Hepatic stellate cell (primary cell): ENCODE data around the gene SGCA.
A peak's percentile ranks its signal among the peaks of the same experiment; 100 is the strongest.

Experiments
- DNase-seq: peaks from one replicate; pipeline ENCODE4 v3.0.0; 2011; ENCODE audit warnings: low spot score

SGCA gene

DNA sequence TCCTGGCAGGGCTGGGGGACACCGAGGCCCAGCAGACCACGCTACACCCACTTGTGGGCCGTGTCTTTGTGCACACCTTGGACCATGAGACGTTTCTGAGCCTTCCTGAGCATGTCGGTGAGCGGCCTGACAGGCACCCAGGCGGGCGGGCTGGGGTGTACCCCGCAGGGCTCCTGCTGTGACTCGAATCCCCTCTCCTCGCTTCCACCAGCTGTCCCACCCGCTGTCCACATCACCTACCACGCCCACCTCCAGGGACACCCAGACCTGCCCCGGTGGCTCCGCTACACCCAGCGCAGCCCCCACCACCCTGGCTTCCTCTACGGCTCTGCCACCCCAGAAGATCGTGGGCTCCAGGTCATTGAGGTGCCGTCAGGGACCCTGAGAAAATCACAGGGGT, 1.6 kb downstream of the SGCA start:
- no peak for DNase-seq

DNA sequence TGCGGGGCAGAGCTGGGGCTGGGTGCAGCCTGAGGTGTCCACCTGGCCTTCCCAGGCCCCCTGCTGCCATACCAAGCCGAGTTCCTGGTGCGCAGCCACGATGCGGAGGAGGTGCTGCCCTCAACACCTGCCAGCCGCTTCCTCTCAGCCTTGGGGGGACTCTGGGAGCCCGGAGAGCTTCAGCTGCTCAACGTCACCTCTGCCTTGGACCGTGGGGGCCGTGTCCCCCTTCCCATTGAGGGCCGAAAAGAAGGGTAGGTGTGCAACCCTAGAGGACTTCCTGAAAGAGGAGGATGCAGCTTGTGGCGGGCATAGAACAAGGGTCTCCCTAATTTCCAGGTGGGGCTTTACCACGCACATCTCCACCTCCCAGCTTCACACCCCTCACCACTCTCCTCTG, 2.5 kb downstream of the SGCA start:
- no peak for DNase-seq

DNA sequence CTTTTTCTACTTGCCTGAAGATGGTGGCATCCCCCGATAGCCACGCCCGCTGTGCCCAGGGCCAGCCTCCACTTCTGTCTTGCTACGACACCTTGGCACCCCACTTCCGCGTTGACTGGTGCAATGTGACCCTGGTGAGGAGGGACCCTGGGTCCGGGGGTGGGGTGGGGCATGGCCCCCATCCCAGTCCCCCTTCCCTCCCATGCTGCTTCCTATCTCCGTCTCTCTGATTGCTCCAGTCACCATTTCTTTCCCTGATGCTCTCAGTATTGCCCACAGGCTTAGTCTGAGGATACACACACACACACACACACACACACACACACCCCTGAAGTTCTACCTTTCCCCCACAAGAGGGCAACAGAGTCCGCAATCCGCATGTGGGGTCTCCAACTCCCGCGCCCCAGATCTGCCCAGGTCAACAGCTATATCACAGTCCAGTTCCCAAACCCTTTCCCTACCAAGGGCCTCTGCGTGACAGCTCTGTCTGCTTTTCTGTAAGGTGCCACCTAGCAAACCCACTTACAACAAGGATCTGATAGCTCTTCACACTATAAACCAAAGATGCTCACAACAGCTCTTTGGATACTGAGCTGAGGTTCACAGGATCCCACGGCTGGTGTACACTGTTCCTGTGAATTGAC, 3.4 kb downstream of the SGCA start:
- no peak for DNase-seq

DNA sequence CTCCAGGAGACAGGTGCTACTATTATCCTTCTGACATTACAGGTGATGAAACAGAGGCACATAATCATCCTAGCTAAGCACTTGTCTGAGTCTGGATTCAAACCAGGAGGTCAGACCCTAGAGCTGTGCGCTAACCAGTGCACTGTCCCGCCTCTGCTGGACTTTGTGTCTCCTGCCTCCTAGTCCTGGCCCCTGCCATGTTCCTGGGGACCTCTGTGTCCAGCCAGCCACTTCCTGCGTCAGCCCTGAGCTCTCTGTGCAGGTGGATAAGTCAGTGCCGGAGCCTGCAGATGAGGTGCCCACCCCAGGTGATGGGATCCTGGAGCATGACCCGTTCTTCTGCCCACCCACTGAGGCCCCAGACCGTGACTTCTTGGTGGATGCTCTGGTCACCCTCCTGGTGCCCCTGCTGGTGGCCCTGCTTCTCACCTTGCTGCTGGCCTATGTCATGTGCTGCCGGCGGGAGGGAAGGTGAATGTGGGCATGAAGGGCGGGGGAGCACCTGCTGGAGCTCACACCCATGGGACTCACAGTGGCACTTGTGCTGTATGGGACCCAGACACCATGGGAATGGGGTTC, 4.2 kb downstream of the SGCA start:
- DNase-seq, result no peak

DNA sequence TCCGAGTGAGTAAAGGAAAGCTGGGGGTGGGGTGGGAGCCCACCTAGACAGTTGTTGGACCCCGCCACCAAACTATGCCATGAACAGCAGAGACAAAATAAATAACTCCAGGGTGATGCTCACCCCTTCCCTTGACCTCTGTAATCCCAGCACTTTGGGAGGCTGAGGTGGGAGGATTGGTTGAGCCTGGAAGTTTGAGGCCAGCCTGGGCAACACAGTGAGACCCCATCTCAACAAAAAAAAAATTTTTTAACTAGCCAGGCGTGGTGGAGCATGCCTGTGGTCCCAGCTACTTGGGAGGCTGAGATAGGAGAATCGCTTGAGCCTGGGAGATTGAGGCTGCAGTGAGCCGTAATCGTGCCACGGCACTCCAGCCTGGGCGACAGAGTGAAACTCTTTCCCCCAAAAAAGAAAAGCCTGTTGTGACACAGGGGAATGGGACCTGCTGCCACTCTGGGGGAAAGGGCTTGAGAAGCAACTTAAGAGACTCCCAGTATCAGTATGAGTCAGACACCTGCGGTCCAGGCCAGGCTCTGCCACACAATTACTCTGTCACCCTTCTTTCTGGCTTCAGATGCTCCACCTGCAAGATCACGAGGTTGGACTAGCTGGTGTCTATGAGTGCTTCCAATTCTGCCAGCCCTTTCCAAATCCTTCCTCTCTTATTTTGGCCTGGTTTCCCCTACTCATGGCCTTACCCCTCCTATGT, 5.0 kb downstream of the SGCA start:
- no peak for DNase-seq

DNA sequence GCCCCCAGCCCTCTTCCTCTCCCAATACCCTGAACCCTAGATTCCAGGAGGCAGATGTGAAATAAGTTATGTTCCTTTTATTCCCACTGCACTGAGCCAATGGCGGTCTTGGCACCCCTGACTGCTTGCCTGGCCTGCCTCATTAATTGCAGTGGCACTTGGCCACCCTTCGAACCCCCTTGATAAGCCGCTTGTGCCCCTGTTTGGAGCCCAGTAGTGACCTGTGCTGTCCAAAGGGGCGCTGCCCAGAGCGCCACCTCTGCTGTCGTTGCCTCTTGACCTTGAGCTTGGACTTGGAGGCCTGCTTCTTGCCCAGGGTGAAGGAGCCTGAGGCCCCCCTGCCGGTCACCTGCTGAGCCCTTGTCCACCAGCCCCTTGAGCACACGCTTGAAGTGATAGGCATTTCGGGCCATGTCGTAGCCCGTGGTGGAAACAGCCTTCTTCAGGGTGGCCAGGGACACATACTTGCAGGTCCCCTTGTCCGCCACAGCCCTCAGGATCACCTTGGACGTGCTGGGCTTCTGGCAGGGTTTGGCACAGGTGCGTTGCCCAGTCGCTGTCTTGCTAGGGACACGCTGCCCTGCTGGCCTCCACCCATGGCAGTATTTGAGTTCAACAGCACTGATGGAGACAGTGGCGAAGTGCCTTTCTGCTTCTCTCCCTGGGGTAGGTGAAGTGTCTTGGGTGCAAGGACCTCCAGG, 5.7 kb downstream of the SGCA start:
- DNase-seq, result no peak

DNA sequence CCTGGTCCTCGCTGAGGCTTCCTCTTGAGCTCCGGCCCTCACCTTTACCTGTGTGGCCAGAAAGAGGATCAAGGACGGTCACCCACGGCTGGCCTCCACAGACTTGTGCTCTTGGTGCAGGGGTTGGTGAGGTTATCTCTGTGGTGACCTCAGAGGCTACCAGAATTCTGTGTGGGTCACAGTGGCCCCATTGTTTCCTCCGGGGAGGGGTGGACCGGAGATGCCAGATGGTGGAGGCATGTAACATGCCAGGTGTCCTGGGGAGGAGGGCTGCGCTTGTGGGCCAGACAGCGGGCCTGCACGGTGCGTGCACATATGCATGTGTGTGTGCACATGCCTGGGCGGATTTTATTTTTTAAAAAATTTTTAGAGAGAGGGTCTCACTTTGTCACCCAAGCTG, 6.3 kb downstream of the SGCA start:
- no peak for DNase-seq

DNA sequence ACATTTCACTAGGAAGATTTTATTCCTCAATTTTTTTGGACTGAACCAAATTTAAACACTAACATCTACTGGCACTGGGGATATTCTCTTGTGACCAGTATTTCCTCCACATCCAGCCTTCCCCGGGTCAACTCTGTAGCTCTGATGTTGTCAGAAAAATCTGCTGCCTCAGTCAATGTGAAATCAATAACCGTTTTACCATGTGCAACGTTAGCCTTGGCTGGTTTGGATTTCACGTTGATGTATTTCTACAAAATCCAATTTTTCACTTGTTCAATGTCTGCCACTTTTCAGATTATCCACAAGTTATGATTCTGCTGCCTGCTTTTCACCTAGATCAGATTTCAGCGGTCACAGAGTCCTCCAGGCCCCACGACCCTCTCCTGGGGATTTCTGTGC, 7.1 kb downstream of the SGCA start:
- no peak for DNase-seq

DNA sequence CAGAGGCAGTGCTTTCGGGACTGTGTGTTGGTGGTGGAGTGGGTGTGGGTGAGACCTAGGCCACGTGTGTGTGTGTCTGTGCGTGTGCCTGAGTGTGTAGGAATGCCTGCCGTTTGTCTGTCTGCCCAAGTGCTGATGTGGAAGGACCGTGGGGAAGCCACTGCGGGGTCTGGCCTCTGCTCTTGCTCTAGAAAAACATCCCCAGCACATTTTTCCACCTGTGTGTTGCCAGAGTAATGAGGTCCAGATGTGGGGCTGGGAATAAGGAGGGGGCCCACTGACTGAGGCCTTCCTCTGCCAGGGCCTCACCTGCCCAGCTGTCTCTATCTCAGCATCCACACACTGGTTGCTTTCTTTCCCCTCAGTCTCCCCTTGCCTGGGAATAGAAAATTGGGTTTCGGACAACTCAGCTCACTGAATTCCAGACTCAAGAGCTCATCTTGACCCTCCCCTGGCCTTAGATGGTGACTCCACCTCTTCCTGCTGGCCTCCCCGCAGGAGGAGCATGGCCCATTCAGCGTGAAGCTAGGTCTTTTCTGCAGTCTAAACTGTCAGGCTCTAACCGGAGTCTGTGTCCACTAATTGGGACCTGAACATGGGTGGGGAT, 7.6 kb downstream of the SGCA start:
- DNase-seq, result peak; percentile 92

DNA sequence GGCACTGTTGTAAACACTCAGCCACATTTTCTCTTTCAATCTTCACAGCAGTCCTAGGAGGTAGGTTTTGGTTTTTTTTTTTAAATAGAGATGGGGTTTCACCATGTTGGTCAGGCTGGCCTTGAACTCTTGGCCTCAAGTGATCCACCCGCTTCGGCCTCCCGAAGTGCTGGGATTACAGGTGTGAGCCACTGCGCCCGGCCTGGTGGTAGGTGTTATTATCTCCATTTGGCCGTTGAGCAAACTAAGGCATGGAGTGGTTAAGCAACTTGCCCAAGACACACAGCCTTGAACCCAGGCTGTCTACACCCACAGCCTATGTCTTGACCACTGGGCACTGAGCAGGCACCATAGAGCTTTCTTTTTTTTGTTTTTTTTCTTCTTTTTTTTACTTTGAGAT, 8.6 kb downstream of the SGCA start:
- no peak for DNase-seq

DNA sequence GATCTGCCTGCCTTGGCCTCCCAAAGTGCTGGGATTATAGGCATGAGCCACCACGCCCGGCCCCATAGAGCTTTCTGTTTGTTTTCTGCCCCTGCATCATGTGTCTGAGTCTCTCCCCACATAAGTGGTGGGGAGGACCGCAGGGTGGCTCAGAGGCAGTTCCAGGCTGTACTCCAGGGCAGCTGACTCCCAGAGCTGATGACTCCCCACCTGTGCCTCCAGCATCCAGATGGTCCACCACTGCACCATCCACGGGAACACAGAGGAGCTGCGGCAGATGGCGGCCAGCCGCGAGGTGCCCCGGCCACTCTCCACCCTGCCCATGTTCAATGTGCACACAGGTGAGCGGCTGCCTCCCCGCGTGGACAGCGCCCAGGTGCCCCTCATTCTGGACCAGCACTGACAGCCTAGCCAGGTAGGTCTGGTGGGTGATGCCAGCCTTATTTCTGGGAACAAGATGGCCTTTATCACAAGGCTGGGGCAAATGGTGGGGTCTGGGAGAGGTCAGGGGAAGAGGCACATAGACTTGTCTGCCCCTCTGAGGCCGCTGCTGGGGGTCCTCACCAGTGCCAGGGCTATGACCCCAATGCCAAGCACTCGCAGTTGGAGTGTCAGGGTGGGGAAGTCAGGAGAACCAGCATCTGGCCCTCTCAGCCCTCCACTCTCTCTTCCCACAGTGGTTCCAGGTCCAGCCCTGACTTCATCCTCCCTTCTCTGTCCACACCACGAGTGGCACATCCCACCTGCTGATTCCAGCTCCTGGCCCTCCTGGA, 9.4 kb downstream of the SGCA start:
- DNase-seq, result no peak

DNA sequence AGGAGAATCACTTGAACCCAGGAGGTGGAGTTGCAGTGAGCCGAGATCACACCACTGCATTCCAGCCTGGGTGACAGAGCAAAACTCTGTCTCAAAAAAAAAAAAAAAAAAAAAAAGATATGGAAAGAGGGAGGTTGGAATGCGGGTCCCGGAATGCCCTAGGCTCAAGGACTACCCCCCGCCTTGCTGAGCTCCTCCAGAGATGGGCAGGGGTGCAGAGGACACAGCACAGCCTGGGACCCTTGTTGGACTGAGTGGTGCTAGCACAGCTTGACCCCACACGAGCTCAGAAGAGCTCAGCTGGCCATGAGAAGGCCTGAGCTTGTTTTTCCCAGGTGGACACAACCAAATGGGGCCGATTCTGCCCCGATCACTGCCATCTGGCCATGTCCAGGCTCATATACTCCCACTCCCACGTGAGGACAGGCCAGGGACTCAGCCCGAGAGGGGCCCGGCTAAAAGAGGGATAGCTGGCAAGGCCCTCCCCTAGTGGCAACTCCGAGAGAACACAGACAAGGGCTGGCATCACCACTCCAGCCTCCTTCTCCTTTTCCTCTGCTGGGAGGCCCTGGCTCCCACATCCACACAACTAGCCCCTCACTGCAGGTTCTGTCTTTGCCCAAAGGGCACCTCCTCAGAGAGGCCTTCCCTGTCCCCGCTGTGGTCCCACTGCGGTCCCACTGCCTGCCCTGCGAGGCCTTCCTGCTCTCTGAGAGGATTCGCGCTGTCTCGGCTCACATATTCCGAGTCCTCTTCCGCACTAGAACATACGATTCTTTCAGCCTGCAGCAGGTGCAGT, 11.0 kb downstream of the SGCA start:
- DNase-seq, result no peak

DNA sequence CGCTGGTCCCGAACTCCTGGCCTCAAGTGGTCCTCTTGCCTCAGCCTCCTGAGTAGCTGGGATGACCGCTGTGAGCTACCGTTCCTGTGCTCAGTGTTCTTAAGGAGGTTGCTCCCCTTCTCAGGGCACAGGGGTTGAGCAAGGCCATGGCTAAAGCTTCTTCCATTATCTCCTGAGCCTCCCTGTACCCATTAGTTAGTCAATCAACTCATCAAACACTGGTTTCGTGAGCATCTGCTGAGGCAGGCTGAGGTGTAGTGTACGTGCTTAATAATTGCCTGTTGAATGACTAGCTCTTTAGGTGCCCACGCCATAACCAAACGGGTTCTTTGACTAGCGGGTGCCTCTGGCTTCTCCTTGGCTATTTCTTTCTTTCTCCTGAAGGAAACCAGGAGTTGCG, 11.7 kb downstream of the SGCA start:
- no peak for DNase-seq

DNA sequence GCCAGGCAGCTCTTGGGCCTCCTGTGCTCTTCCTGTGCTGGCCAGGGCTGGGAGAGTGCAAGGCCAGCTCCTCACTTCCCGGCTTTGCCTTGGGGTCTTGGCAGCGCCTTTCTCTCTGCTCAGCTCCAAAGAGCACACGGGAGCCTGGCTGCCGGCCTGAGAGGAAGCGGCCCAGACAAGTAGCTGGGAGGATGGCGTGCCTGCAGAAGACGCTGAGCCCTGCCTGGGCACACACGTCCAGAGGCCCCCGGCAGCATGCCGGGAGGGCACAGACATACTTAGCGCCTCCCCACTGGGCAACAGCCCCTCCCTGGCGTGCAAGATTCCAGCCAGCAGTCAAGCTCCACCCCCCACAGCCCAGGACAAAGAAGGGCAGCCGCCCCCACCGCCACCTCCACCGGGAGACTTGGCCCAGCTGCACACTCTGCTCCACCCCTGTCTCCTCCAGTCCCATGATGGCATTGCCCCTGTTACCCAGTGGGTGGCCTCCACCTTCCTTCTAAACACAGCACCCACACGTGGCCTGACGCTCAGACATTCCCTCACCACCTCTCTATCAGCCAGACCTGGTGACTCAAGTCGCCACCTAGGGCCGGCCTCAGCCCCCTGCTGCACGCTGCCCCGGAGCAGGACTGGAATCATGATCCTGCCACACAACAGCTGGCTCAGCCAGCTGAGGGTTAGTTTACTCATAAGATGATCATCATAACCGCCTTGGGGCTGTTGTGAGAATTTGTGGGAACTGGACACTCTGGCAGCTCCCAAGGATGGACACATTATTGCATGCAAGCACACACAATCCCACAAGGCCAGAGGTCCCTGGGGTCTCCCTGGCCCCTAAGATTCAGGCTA, 12.4 kb downstream of the SGCA start:
- DNase-seq, result peak; percentile 92

DNA sequence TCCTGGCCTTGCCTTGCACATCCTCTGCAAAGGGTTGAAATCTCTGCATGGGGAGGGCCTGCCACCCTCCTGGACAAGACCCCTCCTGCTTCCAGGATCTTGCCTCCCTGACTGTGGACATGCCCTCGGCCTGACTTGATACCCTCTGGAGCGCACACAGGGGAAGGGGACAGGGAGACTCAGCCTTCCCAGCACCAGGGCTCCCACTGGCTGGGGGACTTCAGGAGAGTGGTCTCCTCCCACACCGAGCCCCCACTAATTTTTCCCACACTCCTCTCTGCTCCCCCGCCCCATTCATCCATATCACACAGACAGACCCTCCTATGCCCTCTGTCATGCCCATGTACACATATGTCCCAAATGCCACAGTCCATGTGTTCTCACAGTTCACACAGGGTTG, 14.3 kb downstream of the SGCA start:
- no peak for DNase-seq

DNA sequence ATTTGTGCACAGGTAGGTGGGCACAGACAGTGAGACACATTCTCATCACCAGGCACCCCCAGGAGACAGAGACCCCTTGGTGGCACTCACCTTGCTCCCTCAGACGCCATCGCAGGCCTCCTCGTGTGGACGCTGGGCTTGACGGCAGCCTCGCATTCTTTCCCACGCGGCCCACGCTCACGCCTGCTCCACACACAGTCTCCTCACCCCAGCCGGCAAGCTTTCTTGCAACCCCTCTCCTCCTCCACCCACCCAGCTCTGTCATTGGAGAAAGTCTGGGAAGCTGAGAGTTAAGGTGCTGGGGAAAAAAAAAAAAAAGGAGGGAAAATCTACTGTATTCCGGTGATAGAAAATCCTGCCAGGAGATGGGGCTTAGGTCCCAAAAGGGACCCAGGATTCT, 14.8 kb downstream of the SGCA start:
- DNase-seq, result no peak

DNA sequence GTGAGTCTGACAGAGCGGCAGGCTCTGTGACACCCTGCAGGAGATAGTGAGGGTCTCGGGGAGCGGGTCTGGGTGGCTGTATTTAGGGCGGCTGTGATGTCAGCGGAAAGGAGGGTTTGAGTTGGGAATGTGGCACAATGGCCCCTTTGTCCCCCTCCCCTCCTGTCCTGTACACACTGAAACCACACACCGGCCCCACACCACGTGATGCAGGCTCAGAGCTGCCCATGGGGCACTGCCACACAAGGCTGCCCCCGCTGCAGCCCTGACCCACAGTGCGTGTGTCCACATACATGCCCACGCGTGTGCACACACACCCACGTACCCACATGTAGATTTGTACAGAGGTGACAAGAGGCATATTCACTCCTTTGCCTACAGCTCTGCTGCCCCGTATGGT, 15.3 kb downstream of the SGCA start:
- no peak for DNase-seq

DNA sequence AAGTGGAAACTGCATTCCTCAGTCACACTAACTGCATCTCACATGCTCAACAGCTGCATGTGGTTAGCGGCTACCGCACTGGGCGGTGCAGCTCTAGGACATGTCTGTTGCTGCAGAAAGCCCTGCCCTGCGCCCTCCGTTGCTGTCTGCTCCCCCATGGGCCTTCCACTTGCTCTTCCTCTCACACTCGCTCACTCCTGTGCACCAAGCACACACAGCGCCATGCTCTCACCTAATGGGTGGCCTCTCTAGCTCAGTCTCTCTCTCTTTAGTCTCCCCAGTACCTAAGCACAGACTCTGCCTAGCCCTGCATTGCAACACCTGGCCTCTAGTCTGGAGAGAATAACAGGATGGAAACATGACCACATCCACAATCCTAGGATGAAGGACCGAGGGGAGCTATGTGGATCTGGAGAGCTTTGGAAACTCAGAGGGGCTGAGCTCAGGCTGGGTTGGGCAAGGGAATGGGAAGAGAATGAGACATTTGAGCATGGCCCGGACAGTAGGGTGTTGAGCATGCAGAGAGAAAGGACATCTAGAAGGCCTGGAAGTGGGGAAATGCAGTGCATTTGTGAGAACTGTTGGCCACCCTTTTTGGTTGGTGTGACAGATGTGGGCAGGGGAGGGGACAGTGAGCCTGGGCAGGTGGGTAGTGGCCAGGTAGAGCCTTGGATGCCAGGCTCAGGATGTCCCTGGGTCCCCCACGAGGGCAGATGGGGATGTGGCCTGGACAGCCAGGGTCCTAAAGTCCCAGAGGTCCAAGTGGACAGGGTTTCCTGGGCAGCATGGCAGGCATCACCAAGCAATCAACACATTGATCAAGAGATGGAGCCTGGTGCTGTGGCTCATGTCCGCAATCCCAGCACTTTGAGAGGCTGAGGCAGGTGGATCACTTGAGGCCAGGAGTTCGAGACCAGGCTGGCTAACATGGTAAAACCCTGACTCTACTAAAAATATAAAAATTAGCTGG, 16.1 kb downstream of the SGCA start:
- no peak for DNase-seq
